OCI-LY3 (cell line): ENCODE results near the gene SPRR3.

ENCODE experiments used
- CTCF ChIP-seq: fragments of 200-600, 300-600 bp; sonication (generic); IDR thresholded peaks from 2 replicates; pipeline ENCODE4 v1.5.1; 2014; ENCODE audit warnings: antibody characterized with exemption, low read length, low read depth
- EZH2phosphoT487 ChIP-seq: fragments of 200-600 bp; shearing (Covaris generic); IDR thresholded peaks from 2 replicates; pipeline ENCODE4 v1.6.1; 2018; ENCODE audit warnings: antibody characterized with exemption, mixed run types, low read depth

GRCh38 chr1:153028766-153029165, 27.2 kb downstream of the SPRR3 start:
- TF ChIP-seq EZH2phosphoT487: no peak
- no peak for TF ChIP-seq CTCF
